Stimulated activated CD4-positive, alpha-beta T cell treated with anti-CD3 and anti-CD28 coated beads, TNF-alpha, amount 100 ng/mL, for 24 hours (primary cell): ENCODE measurements around the gene NBPF26.
"Not testable (repeated sequence)": the region's sequence is repeated elsewhere in the genome, so short reads cannot be mapped to it uniquely, and the experiment has no call there.

Experiments used
- DNase-seq, 3 experiments: peaks; one replicate each; pipeline ENCODE4 v3.0.0-alpha.2; 2020; ENCODE audit warnings: low read depth in 3 of 3

NBPF26 gene

GRCh38 chr1:120858144-120858543 lies 134.4 kb downstream of the NBPF26 start:
- DNase-seq, result not testable (repeated sequence)

GRCh38 chr1:120859615-120860234 lies 136.0 kb downstream of the NBPF26 start:
- not testable (repeated sequence) for DNase-seq

DNA sequence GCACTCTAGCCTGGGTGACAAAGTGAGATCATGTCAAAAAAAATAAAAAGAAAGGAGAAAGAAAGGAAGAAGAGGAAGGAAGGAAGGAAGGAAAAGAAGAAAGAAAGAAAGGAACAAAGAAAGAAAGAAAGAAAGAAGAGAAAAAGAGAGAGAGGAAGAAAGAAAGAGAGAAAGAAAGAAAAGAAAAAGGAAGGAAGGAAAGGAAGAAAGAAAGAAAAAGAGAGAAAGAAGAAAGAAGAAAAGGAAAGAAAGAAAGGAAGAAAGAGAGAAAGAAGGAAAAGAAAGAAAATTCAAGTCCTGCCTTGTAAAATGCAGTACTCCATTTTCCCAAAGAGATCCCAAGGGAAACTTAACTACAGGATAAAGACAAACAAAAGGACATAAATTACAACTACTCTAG lies 154.5 kb downstream of the NBPF26 start:
- DNase-seq, result not testable (repeated sequence)

DNA sequence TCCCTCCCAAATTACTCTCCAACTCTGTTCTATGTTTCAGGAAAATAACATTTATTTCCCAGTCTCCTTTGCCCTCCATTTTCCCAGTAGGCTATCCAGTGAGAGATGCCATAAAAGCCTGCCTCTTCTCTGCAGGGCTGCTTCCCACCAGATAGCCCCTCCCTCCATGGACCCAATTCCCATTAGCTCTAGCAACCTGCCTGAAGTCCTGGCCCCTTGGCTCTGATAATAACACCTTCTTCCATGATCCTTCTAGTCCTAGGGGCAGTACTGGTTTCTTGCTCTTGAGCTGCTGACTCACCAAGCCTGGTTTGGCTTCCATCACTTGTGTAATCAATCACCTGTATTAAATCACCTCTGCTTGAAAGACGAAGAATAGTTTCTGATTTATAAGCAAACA lies 156.3 kb downstream of the NBPF26 start:
- not testable (repeated sequence) for DNase-seq

DNA sequence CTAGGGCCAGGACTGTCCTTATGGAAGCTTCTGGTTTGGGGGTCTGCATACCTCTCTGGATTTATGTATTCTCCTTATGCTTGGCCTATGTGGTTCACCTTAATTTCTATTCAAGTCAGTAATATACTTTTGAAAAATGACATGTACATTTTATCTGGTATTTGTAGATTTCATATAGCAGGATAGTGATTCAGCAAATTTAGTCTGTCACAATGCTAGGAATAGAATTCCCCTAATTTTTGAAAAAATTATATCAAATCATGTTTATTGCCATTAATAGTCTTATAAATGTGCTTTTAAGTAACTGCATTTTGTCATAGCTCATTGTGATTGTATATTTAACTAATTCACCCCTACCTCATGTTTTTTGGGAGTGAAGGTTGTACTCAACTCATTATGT lies 158.2 kb downstream of the NBPF26 start:
- DNase-seq, result not testable (repeated sequence)
